Adrenal gland (tissue), 12 donors: ENCODE results near the gene MED25. TPM values are rescaled to one million over a fixed set of nuclear protein-coding genes. Genes with fewer than 3 reads are reported as not detected.

ENCODE experiments used
- DNase-seq, 7 donors: peaks; one replicate each; pipeline ENCODE4 v3.0.0-alpha.2; 2019 to 2020
- H3K27ac ChIP-seq, 5 donors: fragments of 200-600 bp; sonication (generic) in 4 of 5; 1 replicate in 3 of 5; 2 replicates in 2 of 5; pipeline versions ENCODE4 v1.5.1 to v1.8.0; 2016 to 2020; ENCODE audit warnings: mild to moderate bottlenecking in 1 of 5
- H3K27me3 ChIP-seq: fragments of 200-600 bp; 2 replicates; pipeline ENCODE4 v1.8.0; 2021
- H3K36me3 ChIP-seq, 2 donors: fragments of 200-600 bp; replicated peaks in 1 of 2; 1 replicate in 1 of 2; 2 replicates in 1 of 2; pipeline versions ENCODE4 v1.5.1 to v1.8.0; 2018 to 2022
- H3K4me1 ChIP-seq, 2 donors: fragments of 200-600 bp; replicated peaks in 1 of 2; 1 replicate in 1 of 2; 2 replicates in 1 of 2; pipeline versions ENCODE4 v1.5.1 to v1.8.0; 2018 to 2021
- H3K4me3 ChIP-seq, 4 donors: fragments of 200-600 bp; sonication (generic) in 3 of 4; one replicate each; pipeline ENCODE4 v1.5.1; 2016 to 2018
- H3K9me3 ChIP-seq, 3 donors: fragments of 200-600 bp; sonication (generic) in 1 of 3; replicated peaks in 1 of 3; 1 replicate in 2 of 3; 2 replicates in 1 of 3; pipeline versions ENCODE4 v1.5.1 to v1.8.0; 2016 to 2021
- POLR2A ChIP-seq, 2 donors: fragments of 450-650 bp; IDR thresholded peaks; one replicate each; pipeline ENCODE4 v1.6.1; 2017; ENCODE audit warnings: antibody characterized with exemption in 2 of 2, mild to moderate bottlenecking in 2 of 2, moderate library complexity in 1 of 2
- WGBS, 4 donors: extraction: QIAGEN DNeasy Blood & Tissue Kit in 2 of 4; methylation state at CpG; one replicate each; pipeline versions ENCODE4 v1.1.5 to v1.1.7; 2013 to 2017; 5-methylcytosine and 5-hydroxymethylcytosine counted together
- intact Hi-C, 2 donors: fragments of 100-400 bp; cut with DNase I; formaldehyde crosslinking; loops; one replicate each; pipeline versions ENCODE4 v1.14.1 to v1.15.0; 2022 to 2023
- polyA plus RNA-seq, 3 donors: library from polyadenylated mRNA; stranded (reverse); fragments of 200-250 nt in 2 of 3; fragments of 350-450 nt in 1 of 3; fragmentation: Illumina TruSeq in 1 of 3; extraction: RNeasy Lipid Tissue Mini Kit (QIAGEN cat#74804) in 1 of 3; gene quantifications; one replicate each; pipeline ENCODE4 v1.2.3, GENCODE V29; 2013 to 2014
- total RNA-seq, 9 donors: library from RNA; depleted of rRNA in 4 of 9; stranded (reverse); fragments of >200 nt in 4 of 9; fragments of 120-200 nt in 1 of 9; fragmentation: NEBNext Ultra II Directional in 1 of 9; extraction: Animal tissue kit (Norgen Biotek cat#: 25700) in 1 of 9; gene quantifications; one replicate each; pipeline versions ENCODE4 v1.1.0 to v1.2.4, GENCODE V29; 2013 to 2023
- TF ChIP-seq, protein P1 (sequence below), 6 experiments: fragments of 450-650 bp in 4 of 6; fragments of 200-600 bp in 2 of 6; sonication (generic) in 1 of 6; IDR thresholded peaks; 1 replicate in 5 of 6; 2 replicates in 1 of 6; pipeline versions ENCODE4 v1.5.1 to v1.8.0; 2016 to 2021; ENCODE audit warnings: antibody characterized with exemption in 6 of 6, mild to moderate bottlenecking in 2 of 6, moderate library complexity in 1 of 6
- donor health status: healthy with polysubstance abuse.
- donor health status: Bipolar disorder and iron deficiency.
- donor health status: DM: yes; HTN: yes; CAD: no.
- donor health status: DM: no; HTN: no; CAD: no.
- donor health status: DM: no; HTN: no; CAD: no.
- donor health status: DM: yes; HTN: yes; CAD: no.

Gene MED25
- total and polyA plus RNA-seq, 12 donors = 36.2 to 457 (median 107) TPM

DNA sequence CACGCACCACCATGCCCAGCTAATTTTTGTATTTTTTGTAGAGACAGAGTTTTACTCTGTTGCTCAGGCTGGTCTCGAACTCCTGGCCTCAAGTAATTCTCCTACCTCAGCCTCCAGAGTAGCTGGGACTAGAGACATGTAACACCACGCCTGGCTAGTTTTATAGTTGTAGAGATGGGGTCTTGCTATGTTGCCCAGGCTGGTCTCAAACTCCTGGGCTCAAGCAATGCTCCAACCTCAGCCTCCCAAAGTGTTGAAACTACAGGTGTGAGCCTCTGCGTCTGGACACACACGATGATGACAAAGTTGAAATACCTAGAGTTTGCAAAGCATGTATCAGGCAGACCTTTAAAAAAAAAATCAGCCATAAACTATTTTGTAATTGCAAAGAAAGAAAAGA lies 28.3 kb downstream of the MED25 start:
- DNase-seq = no peak
- intact Hi-C loops = no loop called here
- H3K4me3 ChIP-seq = no peak overlapping the region
- no peaks in the 10 kb centered on the region for H3K9me3 ChIP-seq
- H3K27me3 ChIP-seq = no peaks in the 10 kb centered on the region
- TF ChIP-seq POLR2A (IDR thresholded peaks at IDR 0.05) = no peak
- TF ChIP-seq, protein P1, sequence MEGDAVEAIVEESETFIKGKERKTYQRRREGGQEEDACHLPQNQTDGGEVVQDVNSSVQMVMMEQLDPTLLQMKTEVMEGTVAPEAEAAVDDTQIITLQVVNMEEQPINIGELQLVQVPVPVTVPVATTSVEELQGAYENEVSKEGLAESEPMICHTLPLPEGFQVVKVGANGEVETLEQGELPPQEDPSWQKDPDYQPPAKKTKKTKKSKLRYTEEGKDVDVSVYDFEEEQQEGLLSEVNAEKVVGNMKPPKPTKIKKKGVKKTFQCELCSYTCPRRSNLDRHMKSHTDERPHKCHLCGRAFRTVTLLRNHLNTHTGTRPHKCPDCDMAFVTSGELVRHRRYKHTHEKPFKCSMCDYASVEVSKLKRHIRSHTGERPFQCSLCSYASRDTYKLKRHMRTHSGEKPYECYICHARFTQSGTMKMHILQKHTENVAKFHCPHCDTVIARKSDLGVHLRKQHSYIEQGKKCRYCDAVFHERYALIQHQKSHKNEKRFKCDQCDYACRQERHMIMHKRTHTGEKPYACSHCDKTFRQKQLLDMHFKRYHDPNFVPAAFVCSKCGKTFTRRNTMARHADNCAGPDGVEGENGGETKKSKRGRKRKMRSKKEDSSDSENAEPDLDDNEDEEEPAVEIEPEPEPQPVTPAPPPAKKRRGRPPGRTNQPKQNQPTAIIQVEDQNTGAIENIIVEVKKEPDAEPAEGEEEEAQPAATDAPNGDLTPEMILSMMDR (IDR thresholded peaks at IDR 0.05) = no peak
- no peak overlapping the region for H3K27ac ChIP-seq
- 67 to 80% (median 76%) methylated on average over 5 of the region's 5 CpGs for WGBS, 4 donors
- H3K36me3 ChIP-seq = no peaks in the 10 kb centered on the region
- H3K4me1 ChIP-seq = no peaks in the 10 kb centered on the region

DNA sequence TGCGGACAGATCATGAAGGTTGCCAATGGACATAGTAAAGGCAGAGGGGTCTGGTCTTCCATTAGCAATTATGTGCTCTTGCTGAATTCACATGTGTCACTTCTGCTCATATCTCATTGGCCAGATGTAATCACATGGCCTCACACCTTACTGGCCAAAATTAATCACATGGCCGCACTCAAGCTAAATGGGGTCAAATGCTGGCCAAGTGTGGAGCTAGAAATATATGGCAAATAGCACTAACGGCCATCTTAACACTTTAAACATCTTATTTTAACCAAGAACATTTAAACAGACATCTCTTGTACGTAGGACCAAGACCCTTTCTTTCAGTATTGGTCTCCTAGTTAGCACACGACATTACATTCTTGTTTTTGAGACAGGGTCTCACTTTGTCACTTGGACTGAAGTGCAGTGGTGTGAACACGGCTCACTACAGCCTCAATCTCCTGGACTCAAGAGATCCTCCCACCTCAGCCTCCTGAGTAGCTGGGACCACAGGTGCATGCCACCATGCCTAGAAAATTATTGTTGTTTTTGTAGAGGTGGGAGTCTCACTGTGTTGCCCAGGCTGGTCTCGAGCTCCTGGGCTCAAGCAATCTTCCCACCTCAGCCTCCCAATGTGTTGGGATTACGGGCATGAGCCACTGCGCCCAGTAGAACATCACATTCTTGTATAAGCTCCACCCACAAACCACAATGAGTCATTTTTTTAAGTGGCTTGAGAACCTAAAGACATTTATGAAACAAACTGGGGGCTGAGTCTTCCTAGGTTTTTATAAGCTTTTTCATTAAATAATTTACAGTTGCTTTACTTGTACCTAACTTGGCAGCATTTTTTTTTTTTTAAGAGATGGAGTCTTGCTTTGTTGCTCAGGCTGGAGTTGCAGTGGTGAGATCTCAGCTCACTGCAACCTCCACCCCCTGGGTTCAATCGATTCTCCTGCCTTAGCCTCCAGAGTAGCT lies 29.9 kb downstream of the MED25 start:
- H3K4me3 ChIP-seq = no peak overlapping the region
- H3K36me3 ChIP-seq = no peaks in the 10 kb centered on the region
- WGBS, 4 donors = 81 to 87% (median 87%) methylated on average over 10 of the region's 10 CpGs
- intact Hi-C loops = no loop called here
- no peaks in the 10 kb centered on the region for H3K9me3 ChIP-seq
- no peak overlapping the region for H3K27ac ChIP-seq
- DNase-seq = no peak
- H3K4me1 ChIP-seq = peaks cover 10 to 12% of the 10 kb centered on the region in 2 donors
- TF ChIP-seq, protein P1 (IDR thresholded peaks at IDR 0.05) = no peak
- TF ChIP-seq POLR2A (IDR thresholded peaks at IDR 0.05) = no peak
- no peaks in the 10 kb centered on the region for H3K27me3 ChIP-seq

DNA sequence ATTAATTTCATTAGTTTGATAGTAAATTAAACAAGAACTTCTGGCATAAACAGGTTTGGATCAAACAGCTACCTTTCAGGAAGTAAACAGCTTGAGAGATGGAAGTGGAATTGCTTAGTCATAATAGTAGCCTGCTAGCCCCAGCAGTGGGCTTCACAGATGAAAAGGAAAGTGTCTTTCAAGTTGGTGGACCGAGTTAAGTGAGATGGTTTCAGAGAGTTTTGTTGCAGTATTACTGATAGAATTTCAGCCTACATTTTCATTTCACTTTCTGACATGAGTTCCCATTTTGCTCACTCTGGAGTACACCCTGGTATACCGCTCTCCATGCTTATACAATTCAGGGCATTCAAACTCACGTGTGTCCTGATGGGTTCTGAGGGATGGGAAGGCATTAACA lies 30.8 kb downstream of the MED25 start:
- H3K4me3 ChIP-seq = no peak overlapping the region
- 88 to 94% (median 91%) methylated on average over 3 of the region's 3 CpGs for WGBS, 4 donors
- H3K27ac ChIP-seq = no peak overlapping the region
- H3K4me1 ChIP-seq = peaks cover 11 to 21% of the 10 kb centered on the region in 2 donors
- no peaks in the 10 kb centered on the region for H3K9me3 ChIP-seq
- no peaks in the 10 kb centered on the region for H3K27me3 ChIP-seq
- no peaks in the 10 kb centered on the region for H3K36me3 ChIP-seq
- TF ChIP-seq POLR2A (IDR thresholded peaks at IDR 0.05) = no peak
- TF ChIP-seq, protein P1 (IDR thresholded peaks at IDR 0.05) = no peak
- intact Hi-C loops = no loop called here
- DNase-seq = no peak

DNA sequence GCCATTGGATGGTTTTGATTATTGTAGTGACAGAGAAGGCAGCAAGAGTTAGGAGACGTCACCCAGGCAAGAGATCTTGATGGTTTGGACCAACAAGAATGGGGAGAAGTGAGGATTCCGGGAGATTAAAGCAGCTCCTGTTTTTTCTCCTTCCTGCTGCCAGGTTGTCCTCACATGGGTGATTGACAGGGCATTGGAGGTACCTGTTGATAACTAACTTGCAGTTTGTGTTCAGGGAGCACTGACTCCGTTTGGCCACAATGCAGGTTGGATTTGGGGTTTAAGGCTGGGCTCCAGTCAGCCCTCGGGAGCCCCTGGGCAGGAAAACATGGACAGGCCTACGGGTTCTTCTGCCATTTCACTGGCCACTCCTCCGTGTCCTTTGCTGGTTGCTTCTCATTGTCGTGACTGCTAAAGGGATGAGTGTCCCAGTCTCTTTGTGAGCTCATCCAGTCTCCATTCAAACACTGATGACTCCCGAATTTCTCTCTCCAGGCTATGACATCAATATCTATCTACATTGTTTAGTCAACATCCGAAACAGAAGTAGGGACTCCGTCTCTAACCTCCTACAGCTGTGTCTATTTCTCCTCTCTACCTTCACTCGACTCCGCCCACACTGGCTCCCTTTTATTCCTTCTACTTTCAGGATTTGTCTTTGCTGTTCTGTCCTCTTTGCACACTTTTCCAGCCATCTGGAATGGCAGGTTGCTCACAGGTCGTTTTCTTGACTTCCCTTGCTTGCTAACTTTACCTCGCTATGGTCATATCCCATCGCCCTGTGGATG lies 31.5 kb downstream of the MED25 start:
- Histone ChIP-seq H3K27me3 (no peaks in the 10 kb centered on the region), H3K9me3 (no peaks in the 10 kb centered on the region), H3K27ac (peak overlapping the region; percentile 37 to 99 (median 98)), H3K36me3 (peaks cover 0 to 4% of the 10 kb centered on the region in 2 donors), H3K4me3 (peak overlapping the region in 1 of 4 donors; percentile 84), H3K4me1 (peaks cover 11 to 26% of the 10 kb centered on the region in 2 donors)
- peak in 1 of 7 donors; percentile 23 for DNase-seq
- TF ChIP-seq, protein P1 (IDR thresholded peaks at IDR 0.05) = no peak
- no peak for TF ChIP-seq POLR2A (IDR thresholded peaks at IDR 0.05)
- 89 to 92% (median 90%) methylated on average over 15 of the region's 15 CpGs for WGBS, 4 donors
- intact Hi-C loops = no loop called here
